NT2/D1 (cell line): ENCODE data around the gene SMPD2.

ENCODE experiments used
- DNase-seq: peaks from one replicate; pipeline ENCODE4 v3.0.0-alpha.2; 2011; ENCODE audit warnings: low read depth, low spot score
- H3K27me3 ChIP-seq: 2 replicates; pipeline ENCODE4 v1.6.0; 2011; ENCODE audit warnings: mild to moderate bottlenecking; ENCODE audit not compliant: insufficient read length, insufficient read depth
- H3K36me3 ChIP-seq: 2 replicates; pipeline ENCODE4 v1.6.1; 2011; ENCODE audit warnings: mild to moderate bottlenecking, low read length, mixed read lengths; ENCODE audit not compliant: insufficient read depth, insufficient read length
- H3K4me1 ChIP-seq: 2 replicates; pipeline ENCODE4 v1.5.1; 2011; ENCODE audit not compliant: insufficient read depth, insufficient read length
- H3K4me3 ChIP-seq: 2 replicates; pipeline ENCODE4 v1.5.1; 2011; ENCODE audit warnings: low read depth; ENCODE audit not compliant: insufficient read length
- H3K9ac ChIP-seq: 2 replicates; pipeline ENCODE4 v1.6.0; 2011; ENCODE audit warnings: low read depth; ENCODE audit not compliant: insufficient read length
- H3K9me3 ChIP-seq: 2 replicates; pipeline ENCODE4 v1.5.1; 2011; ENCODE audit warnings: mild to moderate bottlenecking, low read length; ENCODE audit not compliant: insufficient read depth
- SUZ12 ChIP-seq: IDR thresholded peaks from 2 replicates; pipeline ENCODE4 v1.6.1; 2011; ENCODE audit not compliant: insufficient read length, insufficient read depth; ENCODE audit errors: extremely low read depth
- YY1 ChIP-seq: IDR thresholded peaks from 2 replicates; pipeline ENCODE4 v1.6.1; 2011; ENCODE audit not compliant: insufficient read length, insufficient read depth
- ZNF274 ChIP-seq: IDR thresholded peaks from 2 replicates; pipeline ENCODE4 v1.6.1; 2011; ENCODE audit warnings: mild to moderate bottlenecking, low read depth, low read length

Gene SMPD2

DNA sequence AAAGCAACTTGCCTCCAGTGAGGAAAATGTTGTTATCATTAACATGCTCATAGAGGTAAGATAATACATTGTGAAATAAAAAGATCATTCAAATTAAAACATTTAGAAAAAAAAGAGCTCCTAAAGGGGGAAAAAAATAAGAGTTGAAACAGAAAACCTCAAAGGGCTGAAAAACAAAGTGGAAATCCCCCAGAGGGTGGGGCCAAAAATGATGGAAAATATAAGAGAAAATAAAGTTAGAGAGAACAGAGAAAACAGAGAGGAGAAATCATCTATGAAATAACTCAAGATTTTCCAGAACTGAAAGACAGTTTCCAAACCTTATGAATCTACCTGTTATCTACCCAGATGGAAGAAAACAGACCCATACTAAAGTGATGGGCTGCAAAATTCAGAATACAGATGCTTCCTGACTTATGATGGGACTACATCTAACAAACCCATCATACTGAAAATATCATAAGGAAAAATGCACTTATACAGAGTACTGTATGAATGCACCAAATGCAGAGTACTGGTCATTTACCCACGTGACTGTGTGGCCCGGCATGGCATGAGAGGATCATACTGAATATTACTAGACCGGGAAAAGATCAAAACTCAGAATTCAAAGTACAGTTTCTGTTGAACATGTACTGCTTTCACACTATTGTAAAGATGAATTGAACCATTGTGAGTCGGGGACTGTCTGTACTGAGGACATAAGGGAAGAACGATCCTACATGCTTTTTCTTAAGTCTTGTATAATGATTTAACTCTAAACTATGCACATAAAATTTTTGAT, 38.5 kb downstream of the SMPD2 start:
- H3K36me3 ChIP-seq = peaks cover 56% of the 10 kb centered on the region
- H3K9ac ChIP-seq = peak overlapping the region; percentile 42
- DNase-seq = no peak
- no peaks in the 10 kb centered on the region for H3K9me3 ChIP-seq
- peak overlapping the region; percentile 1 for H3K4me3 ChIP-seq
- no peaks in the 10 kb centered on the region for H3K4me1 ChIP-seq
- peaks cover 5% of the 10 kb centered on the region for H3K27me3 ChIP-seq
- no peak for TF ChIP-seq YY1
- no peak for TF ChIP-seq ZNF274
- TF ChIP-seq SUZ12 = no peak

DNA sequence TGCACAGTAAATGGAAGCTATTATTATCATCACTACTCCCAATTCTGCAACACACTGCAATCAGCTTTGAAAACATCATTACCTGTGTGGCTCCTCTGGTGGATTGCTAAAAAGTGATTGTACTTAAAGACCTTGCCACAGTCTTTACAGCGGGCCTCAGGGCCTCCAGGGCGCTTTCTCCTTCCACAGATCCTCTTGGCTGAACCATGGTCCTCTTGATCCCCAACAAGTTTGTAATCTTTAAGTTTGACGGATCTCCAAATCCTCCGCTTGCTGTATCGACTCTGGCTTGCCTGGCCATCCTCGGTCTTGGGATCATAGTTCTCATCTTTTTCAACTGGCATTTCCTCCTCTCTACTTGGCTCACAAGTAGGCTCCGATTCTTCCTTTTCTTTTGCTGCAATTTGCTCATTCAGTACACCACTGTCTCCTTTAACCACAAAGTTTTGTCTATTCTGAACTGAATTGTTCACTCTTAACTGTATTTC, 40.5 kb downstream of the SMPD2 start:
- H3K27me3 ChIP-seq = peaks cover 18% of the 10 kb centered on the region
- peaks cover 39% of the 10 kb centered on the region for H3K36me3 ChIP-seq
- DNase-seq = no peak
- TF ChIP-seq YY1 (no peak), ZNF274 (no peak)
- no peak overlapping the region for H3K9ac ChIP-seq
- H3K4me3 ChIP-seq = no peak overlapping the region
- peaks cover 3% of the 10 kb centered on the region for H3K4me1 ChIP-seq
- no peaks in the 10 kb centered on the region for H3K9me3 ChIP-seq

DNA sequence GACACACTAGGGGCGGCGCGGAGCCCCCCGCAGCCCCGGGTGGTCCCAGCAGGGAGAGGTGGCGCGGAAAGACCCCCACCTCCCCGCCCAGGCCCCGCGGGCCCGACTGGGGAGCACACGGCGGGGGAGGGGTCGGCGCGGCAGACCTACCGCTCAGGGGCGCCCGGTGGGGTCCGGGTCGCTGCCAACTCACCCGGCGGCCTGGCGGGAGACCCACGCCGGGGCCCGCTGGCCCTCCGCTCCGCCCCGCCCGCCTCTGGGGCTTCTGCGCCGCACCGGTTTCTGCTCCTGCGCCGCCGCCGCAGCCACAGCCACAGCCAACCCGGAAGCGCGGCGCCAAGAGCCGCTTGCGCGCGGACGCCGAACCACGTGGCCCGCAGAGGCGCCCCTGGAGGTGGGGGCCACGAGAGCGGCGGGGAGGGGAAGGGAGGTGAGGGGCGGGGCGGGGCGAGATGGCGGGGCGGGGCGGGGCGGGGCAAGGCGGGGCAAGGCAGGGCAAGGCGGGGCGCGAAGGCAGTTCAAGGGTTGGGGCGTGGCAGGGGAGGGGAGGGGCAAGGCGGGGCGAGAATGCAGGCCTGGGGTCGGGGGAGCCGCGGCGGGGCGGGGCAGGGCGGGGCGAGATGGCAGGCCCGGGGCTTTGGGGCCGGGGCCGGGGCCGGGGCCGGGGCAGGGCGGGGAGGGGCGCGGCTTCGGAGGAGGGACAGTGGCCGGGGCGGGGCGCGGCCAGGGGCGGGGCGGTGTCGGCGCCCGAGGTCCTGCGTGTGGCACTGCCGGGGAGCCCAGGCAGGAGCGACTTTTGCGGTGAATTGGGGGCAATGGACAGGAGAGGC, 42.6 kb downstream of the SMPD2 start, which contains the start of gene ZBTB24:
Gene ZBTB24, minus strand, starts transcription at position 315 of the 830 bp plus-strand sequence. CDS start 1,193 bp downstream, outside the sequence.
- peaks cover 3% of the 10 kb centered on the region for H3K4me1 ChIP-seq
- peaks cover 25% of the 10 kb centered on the region for H3K36me3 ChIP-seq
- H3K9ac ChIP-seq = peak within 1 kb of the TSS; percentile 84
- peak within 1 kb of the TSS; percentile 69 for H3K4me3 ChIP-seq
- no peak for TF ChIP-seq SUZ12
- H3K9me3 ChIP-seq = no peaks in the 10 kb centered on the region
- peak; percentile 64 for DNase-seq
- peaks cover 18% of the 10 kb centered on the region for H3K27me3 ChIP-seq

DNA sequence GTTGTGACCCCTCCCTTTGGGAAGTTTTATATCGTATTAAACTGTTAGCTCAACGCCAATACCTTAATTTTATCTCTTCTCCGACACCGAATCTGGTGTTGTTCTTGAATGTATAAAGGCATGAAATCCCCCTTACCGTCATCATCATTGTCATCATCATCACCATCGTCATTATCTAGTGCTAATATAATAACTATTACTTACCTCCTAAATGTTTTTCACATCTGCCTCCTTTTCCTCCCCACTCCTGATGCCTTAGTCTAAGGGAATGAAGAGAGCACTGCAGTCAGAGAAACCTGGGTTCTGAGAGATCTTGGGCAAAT, 43.2 kb downstream of the SMPD2 start:
- peaks cover 23% of the 10 kb centered on the region for H3K36me3 ChIP-seq
- no peak overlapping the region for H3K9ac ChIP-seq
- H3K4me1 ChIP-seq = peaks cover 3% of the 10 kb centered on the region
- peak overlapping the region; percentile 6 for H3K4me3 ChIP-seq
- H3K9me3 ChIP-seq = no peaks in the 10 kb centered on the region
- TF ChIP-seq ZNF274 (no peak), SUZ12 (no peak), YY1 (no peak)
- H3K27me3 ChIP-seq = peaks cover 18% of the 10 kb centered on the region
- DNase-seq = no peak

DNA sequence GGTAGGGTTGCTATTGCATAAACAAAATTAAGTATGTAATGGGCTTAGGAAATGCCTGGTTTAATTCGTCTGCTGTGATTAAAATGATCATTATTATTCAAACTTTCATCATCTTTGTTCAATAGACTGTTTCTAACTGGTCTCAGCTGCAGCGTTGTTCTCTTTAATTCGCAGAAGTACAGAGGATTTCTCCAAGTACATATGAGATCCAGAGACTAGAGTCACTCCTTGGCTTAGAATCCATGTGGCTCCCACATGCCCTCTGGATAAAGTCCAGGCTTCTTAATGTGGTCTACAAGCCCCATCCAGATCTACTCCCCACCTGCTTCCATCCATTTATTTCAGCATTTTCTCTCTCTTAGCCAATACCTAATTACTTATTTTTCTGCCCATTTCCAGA, 43.6 kb downstream of the SMPD2 start:
- Histone ChIP-seq H3K4me1 (peaks cover 3% of the 10 kb centered on the region), H3K27me3 (peaks cover 18% of the 10 kb centered on the region), H3K36me3 (peaks cover 22% of the 10 kb centered on the region), H3K9ac (no peak overlapping the region), H3K9me3 (no peaks in the 10 kb centered on the region), H3K4me3 (no peak overlapping the region)
- no peak for DNase-seq
- TF ChIP-seq ZNF274 = no peak
- TF ChIP-seq YY1 = no peak
- no peak for TF ChIP-seq SUZ12

DNA sequence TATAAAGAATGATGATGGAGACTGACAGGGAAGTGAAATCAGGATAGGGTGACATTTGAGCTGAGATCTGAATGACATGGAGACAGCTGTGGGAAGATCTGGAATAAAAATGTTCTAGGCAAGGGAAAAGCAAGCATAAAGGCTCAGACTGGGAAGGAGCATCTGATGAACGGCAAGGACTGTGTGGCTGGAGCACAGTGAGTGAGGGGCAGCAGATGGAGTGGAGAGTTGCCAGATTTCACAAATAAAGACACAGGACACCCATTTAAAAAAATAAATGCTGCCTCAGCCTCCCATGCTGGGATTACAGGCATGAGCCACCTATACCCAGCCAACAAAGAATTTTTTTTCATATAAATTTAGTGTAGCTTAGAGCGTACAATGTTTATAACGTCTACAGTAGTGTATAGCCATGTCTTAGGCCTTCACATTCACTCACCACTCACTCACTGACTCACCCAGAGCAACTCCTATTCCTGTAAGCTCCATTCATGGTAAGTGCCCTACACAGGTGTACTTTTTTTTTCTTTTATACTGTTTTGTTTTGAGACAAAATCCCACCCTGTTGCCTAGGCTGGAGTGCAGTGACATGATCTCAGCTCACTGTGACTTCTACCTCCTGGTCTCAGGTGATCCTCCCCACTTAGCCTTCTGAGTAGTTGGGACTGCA, 44.9 kb downstream of the SMPD2 start:
- no peak for DNase-seq

More for the DNA sequence above, 44.9 kb downstream of the SMPD2 start:
- Histone ChIP-seq H3K4me3 (no peak overlapping the region), H3K27me3 (peaks cover 18% of the 10 kb centered on the region), H3K9ac (no peak overlapping the region), H3K36me3 (peaks cover 14% of the 10 kb centered on the region), H3K9me3 (no peaks in the 10 kb centered on the region), H3K4me1 (peaks cover 3% of the 10 kb centered on the region)
- TF ChIP-seq SUZ12 = no peak
- TF ChIP-seq YY1 = no peak
- no peak for TF ChIP-seq ZNF274
